Measurements from ENCODE around the gene ABHD17C. TPM values are rescaled to one million over a fixed set of nuclear protein-coding genes. Genes with fewer than 3 reads are reported as not detected.

Gene ABHD17C
- total and polyA plus RNA-seq, 2 donors (not counting 3 experiments of a cell fraction or from before 2014, with no cell fraction given): 5.9 to 10.9 TPM

DNA sequence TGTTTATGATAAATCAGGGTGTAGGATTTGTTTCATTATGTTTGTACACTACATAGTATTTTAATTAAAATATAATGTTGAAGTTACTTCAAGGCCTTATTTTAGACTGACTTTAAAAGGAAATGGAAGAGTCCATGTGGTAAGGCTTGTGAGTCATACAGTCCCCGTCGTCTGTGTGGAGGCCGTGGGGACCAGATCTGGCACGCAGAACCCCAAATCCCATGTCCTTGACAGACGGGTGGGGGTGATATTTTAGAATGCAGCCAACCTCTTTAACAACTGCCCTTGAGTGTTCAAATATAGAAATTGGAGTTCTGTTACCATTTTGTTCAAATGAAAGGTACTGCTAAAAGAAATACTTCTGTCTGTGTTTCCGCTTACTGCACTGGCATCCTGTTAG, 35.8 kb downstream of the ABHD17C start:
- no peak overlapping the region for H2AFZ ChIP-seq (ENCODE audit: low read depth, low read length)
- no peak overlapping the region for H3K4me2 ChIP-seq (ENCODE audit: insufficient read depth, low read length)
- FAIRE-seq (no peak), DNase-seq (ENCODE audit: low read depth, low spot score) (no peak)
- H3K79me2 ChIP-seq (ENCODE audit: control insufficient read depth, insufficient read depth, low read length): peaks cover 22% of the 10 kb centered on the region
- no peak overlapping the region for H3K27ac ChIP-seq (ENCODE audit: insufficient read depth, low read depth, low read length)
- no peak overlapping the region for H3K9ac ChIP-seq (replicated peaks; ENCODE audit: extremely low read depth, insufficient read depth, low read length)
- no peaks in the 10 kb centered on the region for H3K4me1 ChIP-seq (ENCODE audit: control insufficient read depth, extremely low read depth, insufficient read depth, low read length)
- no peak for TF ChIP-seq FOS (IDR thresholded peaks at IDR 0.05; ENCODE audit: borderline replicate concordance, insufficient read depth, low read length)
- no peak for TF ChIP-seq POLR2A (IDR thresholded peaks at IDR 0.05; ENCODE audit: low read depth, low read length)
- no peak for TF ChIP-seq JUN (IDR thresholded peaks at IDR 0.05; ENCODE audit: borderline replicate concordance, insufficient read depth, insufficient read length, low read depth)
- no peak for TF ChIP-seq GATA2 (IDR thresholded peaks at IDR 0.05; ENCODE audit: insufficient read depth, insufficient read length, low read depth, low read length)
- TF ChIP-seq EZH2 (IDR thresholded peaks at IDR 0.05; ENCODE audit: borderline replicate concordance, low read depth, low read length, severe bottlenecking): no peak
- TF ChIP-seq CTCF (IDR thresholded peaks at IDR 0.05; ENCODE audit: extremely low read depth in 1 of 2, insufficient read depth in 1 of 2, low read depth in 1 of 2, low read length in 2 of 2): no peak
- no peak for TF ChIP-seq POLR2AphosphoS5 (IDR thresholded peaks at IDR 0.05; ENCODE audit: insufficient read depth, low read depth, low read length)
- TF ChIP-seq, protein P1, sequence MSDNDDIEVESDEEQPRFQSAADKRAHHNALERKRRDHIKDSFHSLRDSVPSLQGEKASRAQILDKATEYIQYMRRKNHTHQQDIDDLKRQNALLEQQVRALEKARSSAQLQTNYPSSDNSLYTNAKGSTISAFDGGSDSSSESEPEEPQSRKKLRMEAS (IDR thresholded peaks at IDR 0.05; ENCODE audit: insufficient read depth, insufficient read length): no peak
- no peak for TF ChIP-seq MYC (IDR thresholded peaks at IDR 0.05; ENCODE audit: low read depth, low read length)
- no peaks in the 10 kb centered on the region for H3K9me3 ChIP-seq (replicated peaks; ENCODE audit: control insufficient read depth, insufficient read depth, low read length)
- no peaks in the 10 kb centered on the region for H3K9me1 ChIP-seq (replicated peaks; ENCODE audit: control insufficient read depth, extremely low read depth, insufficient read depth, low read length)
- H3K4me3 ChIP-seq (replicated peaks in 1 of 3; ENCODE audit: insufficient read depth in 1 of 3, low read depth in 1 of 3, low read length in 3 of 3): no peak overlapping the region
- H4K20me1 ChIP-seq (replicated peaks; ENCODE audit: control insufficient read depth, extremely low read depth, insufficient read depth, low read length): no peaks in the 10 kb centered on the region
- BruUV-seq (replicated peaks): no TSS peak
- dilution Hi-C loops (cut with MboI; ENCODE audit: extremely low pct_ligation_motif_present, low sequenced_read_pairs): no loop called here
- H3K36me3 ChIP-seq (ENCODE audit: control insufficient read depth in 2 of 2, extremely low read depth in 1 of 2, insufficient read depth in 2 of 2, low read length in 2 of 2): no peaks in the 10 kb centered on the region
- intact Hi-C loops (cut with micrococcal nuclease): no loop called here
- H3K27me3 ChIP-seq (ENCODE audit: control insufficient read depth in 2 of 2, insufficient read depth in 2 of 2, low read length in 2 of 2): no peaks in the 10 kb centered on the region
- ChIA-PET CTCF (no interaction called here), POLR2A (no interaction called here)

All from endothelial cell of umbilical vein (primary cell).